HG03520 (cell line): Measurements from ENCODE around the gene IL32.

Source experiments
- ATAC-seq: cut with Tn5 transposase; IDR thresholded peaks from one replicate; pipeline ENCODE4 v1.9.1; 2021; ENCODE audit warnings: mild to moderate bottlenecking, moderate library complexity; ENCODE audit not compliant: unreplicated experiment

Gene IL32

GRCh38 chr16:3113765-3114479 lies 48.5 kb downstream of the IL32 start:
- no peak for ATAC-seq

- no peak for ATAC-seq
These were observed 49.6 kb downstream of the IL32 start for GRCh38 chr16:3115003-3115402.

- ATAC-seq = no peak
These were observed 50.1 kb downstream of the IL32 start for GRCh38 chr16:3115561-3115960.

GRCh38 chr16:3118204-3118790 lies 52.9 kb downstream of the IL32 start:
- ATAC-seq = no peak

- no peak for ATAC-seq
These were observed 53.4 kb downstream of the IL32 start for GRCh38 chr16:3118846-3119245.
